Skeletal muscle cell (primary cell): ENCODE measurements around the gene PPP1R13B.

ENCODE experiments used
- DNase-seq: peaks from one replicate; pipeline ENCODE4 v3.0.0-alpha.2; 2010; ENCODE audit warnings: low read depth
- H3K4me3 ChIP-seq: 2 replicates; pipeline ENCODE4 v1.5.1; 2011; ENCODE audit warnings: low read depth, mild to moderate bottlenecking, control low read depth, low read length, moderate library complexity

The PPP1R13B gene

DNA sequence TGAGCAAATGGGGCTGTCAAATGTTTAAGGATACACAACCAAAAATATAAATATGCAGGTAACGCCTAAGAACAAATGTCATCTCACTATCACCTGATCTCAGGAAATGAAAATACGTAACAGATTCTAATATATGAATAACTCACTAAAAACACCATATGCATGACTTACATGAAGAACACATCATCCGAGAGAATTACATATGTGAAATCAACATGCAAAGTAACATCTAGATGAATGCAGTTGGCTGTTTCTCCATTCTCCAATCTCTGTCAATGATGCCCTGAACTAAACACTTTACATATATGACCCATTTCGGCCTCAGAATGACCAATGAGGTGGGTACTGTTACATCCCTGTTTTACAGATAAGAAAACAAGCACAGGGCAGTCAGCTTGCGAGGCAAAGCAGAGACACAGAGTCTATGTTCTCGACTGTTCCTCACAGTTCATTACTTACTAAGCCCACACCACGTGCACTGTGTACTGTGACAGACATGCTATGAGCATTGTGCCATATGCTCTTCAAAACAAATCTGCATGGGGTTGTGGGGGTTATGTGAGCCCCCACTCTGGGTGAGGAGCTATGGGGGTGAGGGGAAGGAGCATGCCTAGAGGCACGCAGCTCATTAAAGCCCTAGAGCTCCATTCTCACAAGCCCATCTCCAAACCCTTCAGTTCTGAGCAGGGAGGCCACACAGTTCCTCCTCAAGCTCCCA, 89.2 kb downstream of the PPP1R13B start:
- H3K4me3 ChIP-seq: no peak overlapping the region
- no peak for DNase-seq

DNA sequence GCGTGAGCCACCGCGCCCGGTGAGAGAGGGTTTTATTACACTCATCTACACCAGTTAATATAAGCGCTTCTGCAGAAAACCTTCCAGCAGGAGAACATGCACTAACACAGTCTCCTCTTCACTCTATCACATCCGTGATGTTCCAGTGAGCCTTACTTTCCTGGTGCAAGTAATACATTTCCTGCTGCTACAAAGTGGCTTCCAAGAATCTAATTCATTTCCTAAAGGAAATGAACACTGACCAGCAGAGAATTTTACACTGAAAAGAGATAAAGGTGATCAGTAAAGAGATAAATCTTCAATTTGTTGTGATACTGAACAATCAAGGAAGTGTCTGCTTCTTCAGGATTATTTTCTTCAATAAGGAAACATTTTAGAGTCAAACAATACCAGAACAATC, 92.3 kb downstream of the PPP1R13B start:
- DNase-seq: no peak
- no peak overlapping the region for H3K4me3 ChIP-seq

DNA sequence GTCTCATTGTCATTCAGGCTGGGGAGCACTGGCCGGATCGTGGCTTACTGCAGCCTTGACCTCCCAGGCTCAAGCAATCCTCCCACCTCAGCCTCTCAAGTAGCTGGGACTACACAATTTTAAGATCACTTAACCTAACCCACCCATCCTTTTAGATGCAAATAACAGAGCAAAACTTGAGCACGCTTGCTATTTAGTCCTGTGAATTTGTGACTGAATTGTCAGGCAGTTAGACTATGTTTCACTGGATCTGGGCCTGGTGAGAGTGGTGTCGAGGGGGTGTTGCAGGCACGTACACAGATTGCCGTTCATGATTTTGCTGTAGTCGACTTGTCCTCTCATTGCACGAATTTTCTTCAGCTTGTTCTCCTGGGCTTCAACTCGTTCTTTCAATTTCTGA, 93.6 kb downstream of the PPP1R13B start:
- DNase-seq: no peak
- H3K4me3 ChIP-seq: no peak overlapping the region

GRCh38 chr14:103749860-103750259, 97.5 kb downstream of the PPP1R13B start:
- DNase-seq: no peak
- no peak overlapping the region for H3K4me3 ChIP-seq

- H3K4me3 ChIP-seq: no peak overlapping the region
- no peak for DNase-seq
These were observed 97.9 kb downstream of the PPP1R13B start for GRCh38 chr14:103749452-103749851.

- no peak for DNase-seq
These were observed 98.9 kb downstream of the PPP1R13B start for GRCh38 chr14:103748534-103748857.

GRCh38 chr14:103746701-103747100, 100.7 kb downstream of the PPP1R13B start:
- no peak overlapping the region for H3K4me3 ChIP-seq
- peak; percentile 14 for DNase-seq

More at GRCh38 chr14:103748534-103748857, 98.9 kb downstream of the PPP1R13B start:
- H3K4me3 ChIP-seq: no peak overlapping the region

DNA sequence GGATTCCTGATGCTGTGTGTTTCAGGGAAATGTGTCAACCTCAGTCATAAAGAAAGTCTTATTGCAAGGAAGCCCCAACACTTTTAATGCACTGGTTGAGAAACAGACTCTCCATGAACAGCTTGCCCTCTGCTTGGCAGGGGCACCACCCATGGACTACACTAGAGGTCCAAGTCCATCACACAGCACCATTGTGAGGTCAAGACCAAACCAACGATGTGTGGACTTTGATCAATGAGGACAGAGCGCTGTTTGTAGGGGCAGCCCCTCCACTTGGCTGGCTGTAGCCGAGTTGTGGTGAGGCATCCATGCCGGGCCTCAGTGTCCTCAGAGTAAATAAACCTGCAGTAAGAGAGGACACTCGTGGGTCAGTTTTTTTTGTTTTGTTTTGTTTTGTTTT, 102.0 kb downstream of the PPP1R13B start:
- H3K4me3 ChIP-seq: no peak overlapping the region
- DNase-seq: no peak

DNA sequence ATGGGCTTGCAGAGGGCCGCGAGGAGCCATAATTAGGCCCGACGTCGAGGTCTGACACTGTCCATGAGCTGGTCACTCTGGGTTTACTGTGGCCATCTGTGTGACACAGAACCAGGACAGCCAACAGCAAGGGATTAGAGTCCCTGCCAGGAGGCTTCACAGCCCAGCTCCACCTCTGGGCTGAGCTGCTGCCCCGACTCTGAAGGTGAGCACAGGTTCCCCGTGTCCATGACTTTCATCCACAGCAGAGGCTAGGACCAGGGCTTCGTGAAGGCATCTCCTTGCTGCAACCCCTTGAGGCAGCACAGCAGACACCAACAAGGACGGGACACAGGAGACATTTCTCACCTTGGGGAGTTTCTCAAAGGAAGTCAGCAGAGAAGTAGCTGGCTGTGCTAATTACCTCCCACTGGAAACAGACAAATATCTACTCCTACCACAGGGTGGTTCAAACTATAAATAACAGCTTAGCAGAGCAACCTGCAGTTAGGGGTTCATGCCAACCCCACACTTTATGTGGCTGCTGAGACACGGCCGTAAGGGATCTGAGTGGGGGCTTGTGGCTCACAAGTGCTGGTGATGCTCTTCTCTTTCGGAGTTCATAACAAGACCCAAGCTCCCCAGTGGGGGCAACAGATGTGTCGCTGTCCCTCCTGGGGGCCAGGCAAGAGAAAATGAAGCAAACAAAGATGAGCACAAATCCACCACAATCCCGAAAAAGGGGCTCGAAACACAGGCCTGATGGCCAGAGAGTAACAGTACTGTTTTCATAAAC, 102.6 kb downstream of the PPP1R13B start:
- DNase-seq: no peak
- H3K4me3 ChIP-seq: no peak overlapping the region

GRCh38 chr14:103743691-103744090, 103.7 kb downstream of the PPP1R13B start:
- DNase-seq: no peak

DNA sequence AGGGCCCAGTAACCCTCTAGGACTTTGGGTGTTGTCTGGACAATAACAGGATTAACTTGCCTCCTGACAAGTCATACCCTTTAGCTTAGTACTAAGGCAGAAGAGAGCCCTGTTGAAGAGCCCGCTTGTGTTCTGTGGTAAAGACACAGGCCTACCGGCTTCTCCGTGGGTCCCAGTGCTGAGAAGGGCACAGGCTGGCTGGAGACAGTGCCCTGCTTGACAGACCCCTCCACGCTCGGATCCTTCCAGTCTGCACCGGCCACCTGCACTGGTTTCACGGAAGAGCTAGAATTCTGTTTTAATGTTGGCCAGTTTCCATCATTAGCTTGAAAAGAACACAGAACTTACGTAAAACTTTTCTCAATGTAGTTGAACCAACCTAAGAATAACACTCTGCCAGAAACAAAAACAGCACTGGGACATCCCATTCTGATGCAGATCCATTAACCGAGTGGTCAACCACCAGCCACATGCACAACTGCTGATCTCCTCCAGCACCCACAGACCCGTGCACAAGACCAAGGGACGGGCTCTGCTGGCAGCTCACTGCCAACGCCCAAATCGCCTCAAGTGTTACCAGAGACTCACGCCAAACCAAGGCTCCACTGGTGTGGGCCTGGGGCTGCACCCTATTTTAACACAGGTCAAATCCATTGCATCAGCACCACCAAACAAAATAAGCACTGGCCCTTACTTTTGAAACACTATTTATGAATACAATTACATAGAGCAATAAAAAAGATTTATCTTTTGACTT, 104.7 kb downstream of the PPP1R13B start:
- DNase-seq: no peak
- H3K4me3 ChIP-seq: no peak overlapping the region

More at GRCh38 chr14:103743691-103744090, 103.7 kb downstream of the PPP1R13B start:
- no peak overlapping the region for H3K4me3 ChIP-seq

- DNase-seq: no peak
These were observed 105.5 kb downstream of the PPP1R13B start for GRCh38 chr14:103741876-103742275.

GRCh38 chr14:103740991-103741689, 106.2 kb downstream of the PPP1R13B start:
- no peak for DNase-seq
- H3K4me3 ChIP-seq: no peak overlapping the region

More at GRCh38 chr14:103741876-103742275, 105.5 kb downstream of the PPP1R13B start:
- H3K4me3 ChIP-seq: no peak overlapping the region

DNA sequence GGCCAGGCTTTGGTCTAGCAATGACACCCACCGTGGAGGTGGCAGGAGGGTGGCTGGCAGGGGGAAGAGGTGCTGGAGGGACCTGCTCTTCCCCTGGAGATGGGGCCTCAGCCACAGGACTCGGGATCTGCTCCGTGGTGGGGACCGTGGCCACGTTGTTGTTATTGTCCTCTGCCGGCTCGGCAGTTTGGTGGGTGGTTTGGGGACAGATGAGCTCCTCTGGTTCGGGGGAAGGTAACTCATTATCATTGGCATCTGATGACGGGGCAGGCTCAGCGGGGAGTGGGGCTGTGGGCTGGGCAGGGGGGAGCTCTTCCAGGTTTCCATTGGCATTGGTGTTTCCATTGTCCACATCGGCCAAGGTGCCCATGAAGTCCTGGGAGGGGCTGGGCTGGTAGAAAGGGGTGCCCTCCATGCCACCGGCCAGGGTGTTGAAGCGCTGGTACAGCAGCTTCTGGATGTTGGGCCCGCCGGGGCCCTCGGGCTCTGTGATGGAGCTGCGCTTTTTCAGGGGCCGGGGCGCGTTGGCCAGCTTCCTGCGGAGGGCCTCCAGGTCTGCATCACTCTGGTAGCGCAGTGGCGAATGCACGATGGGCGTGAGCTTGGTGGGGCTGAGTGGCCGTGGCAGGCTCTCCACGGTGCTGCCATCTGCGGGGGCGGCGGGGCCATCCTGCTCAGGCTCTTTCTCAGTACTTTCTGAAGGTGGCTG, 107.4 kb downstream of the PPP1R13B start:
- DNase-seq: no peak
- no peak overlapping the region for H3K4me3 ChIP-seq

DNA sequence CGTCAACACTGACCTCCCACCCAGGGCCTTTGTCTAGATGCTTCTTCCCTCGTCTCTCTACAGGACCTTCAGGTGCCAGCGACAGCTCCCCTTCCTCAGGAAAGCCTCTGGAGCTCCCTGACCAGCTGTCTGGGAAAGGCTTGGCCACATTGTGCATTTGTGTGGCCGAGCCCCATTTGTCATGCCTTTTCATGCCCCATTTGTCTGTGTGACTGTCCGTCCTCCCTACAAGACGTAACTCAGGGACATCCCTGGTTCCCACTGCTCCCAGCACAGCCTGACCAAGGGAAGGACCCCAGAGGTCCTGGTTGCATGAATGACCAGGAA, 107.9 kb downstream of the PPP1R13B start:
- H3K4me3 ChIP-seq: no peak overlapping the region
- no peak for DNase-seq

DNA sequence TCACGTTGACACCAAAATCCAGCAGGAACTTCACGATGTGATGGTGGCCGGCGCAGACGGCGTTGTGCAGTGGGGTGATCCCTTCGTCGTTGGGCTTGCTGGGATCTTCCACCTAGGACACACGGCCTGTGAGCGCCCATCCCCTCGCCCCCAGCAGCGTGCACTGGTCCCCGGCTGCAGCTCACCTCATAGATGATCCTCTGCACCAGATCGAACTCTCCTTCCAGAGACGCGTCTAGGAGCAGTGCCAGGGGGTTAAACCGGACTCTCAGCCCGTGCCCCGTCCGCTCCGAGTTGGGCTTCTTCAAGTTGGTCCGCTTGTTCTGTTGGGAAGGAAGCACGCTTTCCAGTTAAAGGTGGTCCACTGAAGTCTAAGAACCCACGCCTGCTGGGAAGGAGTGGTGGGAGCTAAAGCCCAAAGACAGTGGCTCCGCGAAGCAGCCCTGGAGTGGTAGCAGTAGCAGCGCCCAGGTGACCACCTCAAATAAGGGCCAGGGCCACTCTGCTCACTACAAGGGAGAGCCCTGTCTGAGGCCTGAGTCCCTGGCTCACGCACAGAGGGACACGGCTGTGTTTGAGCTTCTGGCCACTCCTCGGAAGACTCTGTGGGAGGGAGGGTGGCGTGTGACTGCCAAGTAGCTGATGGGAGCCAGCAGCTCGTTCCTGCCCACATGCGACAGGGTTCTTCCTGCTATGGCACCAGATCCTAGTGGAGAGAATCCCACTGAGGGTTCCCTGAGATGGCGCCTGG, 108.5 kb downstream of the PPP1R13B start:
- DNase-seq: no peak
- H3K4me3 ChIP-seq: no peak overlapping the region

GRCh38 chr14:103738166-103738565, 109.2 kb downstream of the PPP1R13B start:
- no peak overlapping the region for H3K4me3 ChIP-seq
- no peak for DNase-seq

DNA sequence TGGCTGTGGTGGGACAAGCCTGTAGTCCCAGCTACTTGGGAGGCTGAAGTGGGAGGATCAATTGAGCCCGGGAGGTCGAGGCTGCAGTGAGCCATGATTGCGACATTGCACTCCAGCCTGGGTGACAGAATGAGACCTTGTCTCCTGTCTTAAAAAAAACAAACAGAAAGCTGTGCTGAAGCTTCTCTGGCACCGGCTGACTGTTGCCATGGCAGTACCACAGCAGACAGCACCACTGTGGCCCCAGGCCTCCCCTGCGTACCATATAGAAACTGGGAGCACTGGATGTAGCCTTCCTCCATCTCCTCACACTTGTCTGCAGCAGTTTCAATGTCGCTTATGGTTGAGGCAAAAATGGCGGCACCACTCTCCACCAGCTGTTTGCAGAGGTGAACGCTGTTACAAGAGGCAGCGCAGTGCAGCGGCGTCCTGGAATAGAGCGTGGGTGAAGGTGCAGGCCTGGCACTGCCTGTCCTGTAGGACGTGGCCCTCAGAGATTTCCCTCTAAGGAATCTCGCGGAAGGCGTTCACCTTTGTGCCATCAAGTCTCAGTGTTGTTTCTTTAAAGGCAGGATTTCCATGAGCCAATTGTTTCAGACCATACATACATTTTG, 109.8 kb downstream of the PPP1R13B start:
- DNase-seq: no peak
- no peak overlapping the region for H3K4me3 ChIP-seq
